GM12872 (cell line): ENCODE results near the gene ARHGAP5.

Experiments
- CTCF ChIP-seq: IDR thresholded peaks from 3 replicates; pipeline ENCODE4 v1.5.1; 2011; ENCODE audit warnings: low read depth, mild to moderate bottlenecking, low read length, moderate library complexity; ENCODE audit not compliant: insufficient read depth

The ARHGAP5 gene

GRCh38 chr14:32077081-32078022 lies at the start of gene ARHGAP5:
Gene ARHGAP5, plus strand, starts transcription at chr14:32077304. Its CDS starts 13,366 bp downstream, at chr14:32090670.
- TF ChIP-seq CTCF = 0 out of 3 replicates have a peak, but pooled peaks have one; percentile 19

GRCh38 chr14:32028599-32028998 lies 48.5 kb upstream of the ARHGAP5 start:
- no peak for TF ChIP-seq CTCF

- TF ChIP-seq CTCF = no peak
Measured at GRCh38 chr14:32033543-32033942, 43.6 kb upstream of the ARHGAP5 start.

GRCh38 chr14:32038876-32039275 lies 38.2 kb upstream of the ARHGAP5 start:
- TF ChIP-seq CTCF = no peak

- TF ChIP-seq CTCF = no peak
Measured at GRCh38 chr14:32039401-32040030, 37.6 kb upstream of the ARHGAP5 start.

GRCh38 chr14:32043624-32044023 lies 33.5 kb upstream of the ARHGAP5 start:
- TF ChIP-seq CTCF = no peak

- TF ChIP-seq CTCF = no peak
Measured at GRCh38 chr14:32044454-32044853, 32.6 kb upstream of the ARHGAP5 start.
